ENCODE data around the gene RPA1. TPM values are rescaled to one million over a fixed set of nuclear protein-coding genes. Genes with fewer than 3 reads are reported as not detected.

The RPA1 gene
- total RNA-seq, 1 experiment from 2014 or later, result 150 TPM

DNA sequence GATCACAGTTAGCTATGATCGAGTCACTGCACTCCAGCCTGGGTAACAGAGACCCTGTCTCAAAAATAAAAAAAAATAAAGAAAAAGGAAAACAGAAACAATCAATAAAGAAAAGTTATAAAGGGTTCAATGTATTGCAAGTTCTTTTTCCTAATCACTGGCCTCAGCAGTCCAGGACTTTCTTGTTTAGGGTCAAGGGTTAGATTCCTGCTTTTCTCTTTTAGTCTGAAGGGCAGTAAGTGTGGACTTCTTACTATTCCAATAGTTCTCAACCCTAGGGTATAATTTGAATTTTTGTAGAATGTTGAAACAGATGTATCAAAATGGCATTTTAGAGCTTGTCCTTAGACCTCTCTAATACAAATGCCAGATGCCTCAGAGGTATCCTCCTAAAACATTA, 27.4 kb upstream of the RPA1 start:
- DNase-seq (ENCODE audit: low read depth, low spot score) (no peak), ATAC-seq (no peak)
- Histone ChIP-seq H3K27ac (ENCODE audit: low read length) (no peak overlapping the region), H3K36me3 (ENCODE audit: control insufficient read depth, insufficient read depth, low read length) (no peaks in the 10 kb centered on the region; the same call in 1 of the 2 replicates), H3K9me3 (ENCODE audit: control insufficient read depth, insufficient read depth, low read depth, low read length) (no peaks in the 10 kb centered on the region), H3K4me1 (ENCODE audit: control insufficient read depth, insufficient read depth, low read length) (no peaks in the 10 kb centered on the region), H3K4me3 (ENCODE audit: low read depth in 2 of 2, low read length in 2 of 2) (no peak overlapping the region), H3K27me3 (ENCODE audit: control insufficient read depth, insufficient read depth, low read length) (no peaks in the 10 kb centered on the region)
- BruUV-seq (replicated peaks), result no TSS peak
- intact Hi-C loops (cut with micrococcal nuclease; ENCODE audit: unreplicated experiment), result no loop called here
- ChIA-PET CTCF (no interaction called here), POLR2A (no interaction called here)
- in situ Hi-C loops (cut with HindIII; ENCODE audit: low pct_unique_long_range_greater_than_20kb, low sequenced_read_pairs), result no loop called here
- no peak for TF ChIP-seq SIN3A (IDR thresholded peaks at IDR 0.05; ENCODE audit: borderline replicate concordance, insufficient read depth, low read depth, low read length)
- no peak for TF ChIP-seq TCF7L2 (IDR thresholded peaks at IDR 0.05; ENCODE audit: low read depth, low read length)
- TF ChIP-seq POLR2AphosphoS5 (IDR thresholded peaks at IDR 0.05; ENCODE audit: low read depth, low read length), result no peak
- TF ChIP-seq, protein P1, sequence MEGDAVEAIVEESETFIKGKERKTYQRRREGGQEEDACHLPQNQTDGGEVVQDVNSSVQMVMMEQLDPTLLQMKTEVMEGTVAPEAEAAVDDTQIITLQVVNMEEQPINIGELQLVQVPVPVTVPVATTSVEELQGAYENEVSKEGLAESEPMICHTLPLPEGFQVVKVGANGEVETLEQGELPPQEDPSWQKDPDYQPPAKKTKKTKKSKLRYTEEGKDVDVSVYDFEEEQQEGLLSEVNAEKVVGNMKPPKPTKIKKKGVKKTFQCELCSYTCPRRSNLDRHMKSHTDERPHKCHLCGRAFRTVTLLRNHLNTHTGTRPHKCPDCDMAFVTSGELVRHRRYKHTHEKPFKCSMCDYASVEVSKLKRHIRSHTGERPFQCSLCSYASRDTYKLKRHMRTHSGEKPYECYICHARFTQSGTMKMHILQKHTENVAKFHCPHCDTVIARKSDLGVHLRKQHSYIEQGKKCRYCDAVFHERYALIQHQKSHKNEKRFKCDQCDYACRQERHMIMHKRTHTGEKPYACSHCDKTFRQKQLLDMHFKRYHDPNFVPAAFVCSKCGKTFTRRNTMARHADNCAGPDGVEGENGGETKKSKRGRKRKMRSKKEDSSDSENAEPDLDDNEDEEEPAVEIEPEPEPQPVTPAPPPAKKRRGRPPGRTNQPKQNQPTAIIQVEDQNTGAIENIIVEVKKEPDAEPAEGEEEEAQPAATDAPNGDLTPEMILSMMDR (IDR thresholded peaks at IDR 0.05), result no peak
- TF ChIP-seq, protein P2, sequence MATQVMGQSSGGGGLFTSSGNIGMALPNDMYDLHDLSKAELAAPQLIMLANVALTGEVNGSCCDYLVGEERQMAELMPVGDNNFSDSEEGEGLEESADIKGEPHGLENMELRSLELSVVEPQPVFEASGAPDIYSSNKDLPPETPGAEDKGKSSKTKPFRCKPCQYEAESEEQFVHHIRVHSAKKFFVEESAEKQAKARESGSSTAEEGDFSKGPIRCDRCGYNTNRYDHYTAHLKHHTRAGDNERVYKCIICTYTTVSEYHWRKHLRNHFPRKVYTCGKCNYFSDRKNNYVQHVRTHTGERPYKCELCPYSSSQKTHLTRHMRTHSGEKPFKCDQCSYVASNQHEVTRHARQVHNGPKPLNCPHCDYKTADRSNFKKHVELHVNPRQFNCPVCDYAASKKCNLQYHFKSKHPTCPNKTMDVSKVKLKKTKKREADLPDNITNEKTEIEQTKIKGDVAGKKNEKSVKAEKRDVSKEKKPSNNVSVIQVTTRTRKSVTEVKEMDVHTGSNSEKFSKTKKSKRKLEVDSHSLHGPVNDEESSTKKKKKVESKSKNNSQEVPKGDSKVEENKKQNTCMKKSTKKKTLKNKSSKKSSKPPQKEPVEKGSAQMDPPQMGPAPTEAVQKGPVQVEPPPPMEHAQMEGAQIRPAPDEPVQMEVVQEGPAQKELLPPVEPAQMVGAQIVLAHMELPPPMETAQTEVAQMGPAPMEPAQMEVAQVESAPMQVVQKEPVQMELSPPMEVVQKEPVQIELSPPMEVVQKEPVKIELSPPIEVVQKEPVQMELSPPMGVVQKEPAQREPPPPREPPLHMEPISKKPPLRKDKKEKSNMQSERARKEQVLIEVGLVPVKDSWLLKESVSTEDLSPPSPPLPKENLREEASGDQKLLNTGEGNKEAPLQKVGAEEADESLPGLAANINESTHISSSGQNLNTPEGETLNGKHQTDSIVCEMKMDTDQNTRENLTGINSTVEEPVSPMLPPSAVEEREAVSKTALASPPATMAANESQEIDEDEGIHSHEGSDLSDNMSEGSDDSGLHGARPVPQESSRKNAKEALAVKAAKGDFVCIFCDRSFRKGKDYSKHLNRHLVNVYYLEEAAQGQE (IDR thresholded peaks at IDR 0.05; ENCODE audit: insufficient read depth in 1 of 2, low read depth in 2 of 2, low read length in 1 of 2), result no peak

DNA sequence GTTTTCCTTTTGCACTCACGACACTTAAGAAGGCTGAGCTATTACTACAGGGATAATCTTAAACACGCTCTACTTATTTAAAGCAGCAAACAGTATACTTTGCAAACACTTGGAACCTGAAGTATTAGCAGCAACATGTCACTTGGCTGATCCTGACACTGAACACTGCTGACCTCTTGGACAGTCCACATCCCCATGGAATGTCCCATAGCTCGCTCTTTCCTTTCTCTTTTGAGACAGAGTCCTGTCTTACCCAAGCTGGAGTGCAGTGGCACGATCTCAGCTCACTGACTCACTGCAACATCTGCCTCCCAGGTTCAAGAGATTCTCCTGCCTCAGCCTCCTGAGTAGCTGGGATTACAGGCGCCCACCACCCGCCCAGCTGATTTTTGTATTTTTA, 26.5 kb upstream of the RPA1 start:
- H3K27ac ChIP-seq (ENCODE audit: low read length), result no peak overlapping the region
- TF ChIP-seq POLR2AphosphoS5 (IDR thresholded peaks at IDR 0.05; ENCODE audit: low read depth, low read length) (no peak), TCF7L2 (IDR thresholded peaks at IDR 0.05; ENCODE audit: low read depth, low read length) (no peak), SIN3A (IDR thresholded peaks at IDR 0.05; ENCODE audit: borderline replicate concordance, insufficient read depth, low read depth, low read length) (no peak)
- TF ChIP-seq, protein P1 (IDR thresholded peaks at IDR 0.05), result no peak
- TF ChIP-seq, protein P2 (IDR thresholded peaks at IDR 0.05; ENCODE audit: insufficient read depth in 1 of 2, low read depth in 2 of 2, low read length in 1 of 2), result no peak
- no TSS peak for BruUV-seq (replicated peaks)
- in situ Hi-C loops (cut with HindIII; ENCODE audit: low pct_unique_long_range_greater_than_20kb, low sequenced_read_pairs) (no loop called here), intact Hi-C loops (cut with micrococcal nuclease; ENCODE audit: unreplicated experiment) (no loop called here)
- no peak overlapping the region for H3K4me3 ChIP-seq (ENCODE audit: low read depth in 2 of 2, low read length in 2 of 2)
- ChIA-PET CTCF (no interaction called here), POLR2A (no interaction called here)
- no peak for DNase-seq (ENCODE audit: low read depth, low spot score)
- no peaks in the 10 kb centered on the region; the same call in 1 of the 2 replicates for H3K36me3 ChIP-seq (ENCODE audit: control insufficient read depth, insufficient read depth, low read length)
- ATAC-seq, result no peak
- H3K9me3 ChIP-seq (ENCODE audit: control insufficient read depth, insufficient read depth, low read depth, low read length), result no peaks in the 10 kb centered on the region
- no peaks in the 10 kb centered on the region for H3K27me3 ChIP-seq (ENCODE audit: control insufficient read depth, insufficient read depth, low read length)
- no peaks in the 10 kb centered on the region for H3K4me1 ChIP-seq (ENCODE audit: control insufficient read depth, insufficient read depth, low read length)
